ENCODE measurements around the gene PDGFRB.

DNA sequence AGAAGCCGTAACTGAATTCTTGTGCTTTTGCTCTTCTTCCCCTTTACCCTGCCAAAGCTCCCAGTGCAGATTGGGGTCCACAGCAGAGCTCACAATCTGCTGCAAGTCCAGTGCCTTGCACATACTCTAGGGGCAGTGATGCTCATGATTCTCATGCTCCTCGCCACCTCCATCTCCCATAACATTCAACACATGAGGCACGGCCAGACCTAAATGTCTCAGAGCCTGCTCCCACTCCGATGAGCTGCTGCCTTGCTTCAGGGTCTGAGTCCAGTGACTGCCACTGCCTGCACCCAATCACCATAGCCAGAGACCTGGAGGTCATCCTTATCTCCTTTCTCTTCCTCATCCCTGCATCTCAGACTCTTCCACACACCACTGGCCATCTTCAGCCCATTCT lies 79.8 kb downstream of the PDGFRB start:
- TF ChIP-seq, protein P1, sequence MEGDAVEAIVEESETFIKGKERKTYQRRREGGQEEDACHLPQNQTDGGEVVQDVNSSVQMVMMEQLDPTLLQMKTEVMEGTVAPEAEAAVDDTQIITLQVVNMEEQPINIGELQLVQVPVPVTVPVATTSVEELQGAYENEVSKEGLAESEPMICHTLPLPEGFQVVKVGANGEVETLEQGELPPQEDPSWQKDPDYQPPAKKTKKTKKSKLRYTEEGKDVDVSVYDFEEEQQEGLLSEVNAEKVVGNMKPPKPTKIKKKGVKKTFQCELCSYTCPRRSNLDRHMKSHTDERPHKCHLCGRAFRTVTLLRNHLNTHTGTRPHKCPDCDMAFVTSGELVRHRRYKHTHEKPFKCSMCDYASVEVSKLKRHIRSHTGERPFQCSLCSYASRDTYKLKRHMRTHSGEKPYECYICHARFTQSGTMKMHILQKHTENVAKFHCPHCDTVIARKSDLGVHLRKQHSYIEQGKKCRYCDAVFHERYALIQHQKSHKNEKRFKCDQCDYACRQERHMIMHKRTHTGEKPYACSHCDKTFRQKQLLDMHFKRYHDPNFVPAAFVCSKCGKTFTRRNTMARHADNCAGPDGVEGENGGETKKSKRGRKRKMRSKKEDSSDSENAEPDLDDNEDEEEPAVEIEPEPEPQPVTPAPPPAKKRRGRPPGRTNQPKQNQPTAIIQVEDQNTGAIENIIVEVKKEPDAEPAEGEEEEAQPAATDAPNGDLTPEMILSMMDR (IDR thresholded peaks at IDR 0.05) = no peak
- TF ChIP-seq POLR2A (IDR thresholded peaks at IDR 0.05) = no peak
